CD4-positive, alpha-beta memory T cell (primary cell): ENCODE measurements around the gene PLTP. TPM values are rescaled to one million over a fixed set of nuclear protein-coding genes. Genes with fewer than 3 reads are reported as not detected.

ENCODE experiments used
- polyA plus RNA-seq, 2 donors: library from polyadenylated mRNA; unstranded; fragments of 300-500 nt; fragmentation: Illumina TruSeq; gene quantifications; one replicate each; pipeline ENCODE4 v1.2.3, GENCODE V29; 2021
- total RNA-seq, 2 experiments: library from RNA; stranded (reverse); gene quantifications; one replicate each; pipeline ENCODE4 v1.2.3, GENCODE V29; 2021

Gene PLTP
- total and polyA plus RNA-seq, 4 experiments from 2014 or later = 0.19 to 0.69 (median 0.29) TPM; not detected in 1

Other genes with a start within 250 kb of the PLTP start
- gene WFDC11, start 241.9 kb downstream of the PLTP start, total RNA-seq = not detected
- not detected for gene WFDC11, start 241.9 kb downstream of the PLTP start, polyA plus RNA-seq
- gene WFDC13, start 210.1 kb downstream of the PLTP start, total RNA-seq = not detected
- not detected for gene WFDC13, start 210.1 kb downstream of the PLTP start, polyA plus RNA-seq
- gene WFDC10B, start 207.1 kb downstream of the PLTP start, total RNA-seq = not detected
- not detected for gene WFDC10B, start 207.1 kb downstream of the PLTP start, polyA plus RNA-seq
- gene SPINT4, start 189.8 kb downstream of the PLTP start, total RNA-seq = not detected
- not detected for gene SPINT4, start 189.8 kb downstream of the PLTP start, polyA plus RNA-seq
- gene WFDC3, start 120.3 kb downstream of the PLTP start, total RNA-seq = not detected
- not detected for gene WFDC3, start 120.3 kb downstream of the PLTP start, polyA plus RNA-seq
- 10 to 100 TPM; 18.6 TPM for gene DNTTIP1, start 120.2 kb downstream of the PLTP start, total RNA-seq
- 10 to 100 TPM; 37.3 to 49.9 TPM for gene DNTTIP1, start 120.2 kb downstream of the PLTP start, polyA plus RNA-seq
- gene UBE2C, start 99.5 kb downstream of the PLTP start, total RNA-seq = under 1 TPM; 0.55 to 0.61 TPM
- under 1 TPM in 1 of 2 donors, not detected in 1; 0.36 TPM for gene UBE2C, start 99.5 kb downstream of the PLTP start, polyA plus RNA-seq
- gene TNNC2, start 84.8 kb downstream of the PLTP start, total RNA-seq = not detected
- gene TNNC2, start 84.8 kb downstream of the PLTP start, polyA plus RNA-seq = under 1 TPM; 0.61 to 0.67 TPM
- gene SNX21, start 78.4 kb downstream of the PLTP start, total RNA-seq = 1 to 10 TPM; 2.6 to 3.5 TPM
- 1 to 10 TPM in 1 of 2 donors, under 1 TPM in 1; 0.20 to 1.8 TPM for gene SNX21, start 78.4 kb downstream of the PLTP start, polyA plus RNA-seq
- gene ACOT8, start 54.8 kb downstream of the PLTP start, total RNA-seq = 10 to 100 TPM; 30.6 to 33.4 TPM
- gene ACOT8, start 54.8 kb downstream of the PLTP start, polyA plus RNA-seq = 10 to 100 TPM; 38.0 to 54.3 TPM
- gene ZSWIM3, start 54.5 kb downstream of the PLTP start, total RNA-seq = 1 to 10 TPM; 6.7 to 7.1 TPM
- gene ZSWIM3, start 54.5 kb downstream of the PLTP start, polyA plus RNA-seq = 1 to 10 TPM in 1 of 2 donors, under 1 TPM in 1; 0.77 to 2.5 TPM
- gene ZSWIM1, start 30.9 kb downstream of the PLTP start, total RNA-seq = 10 to 100 TPM; 18.2 to 18.5 TPM
- 1 to 10 TPM in 1 of 2 donors, under 1 TPM in 1; 0.86 to 8.5 TPM for gene ZSWIM1, start 30.9 kb downstream of the PLTP start, polyA plus RNA-seq
- gene SPATA25, start 24.5 kb downstream of the PLTP start, total RNA-seq = 1 to 10 TPM; 2.8 to 4.7 TPM
- under 1 TPM in 1 of 2 donors, not detected in 1; 0.38 TPM for gene SPATA25, start 24.5 kb downstream of the PLTP start, polyA plus RNA-seq
- 1 to 10 TPM; 5.5 to 5.6 TPM for gene NEURL2, start 20.9 kb downstream of the PLTP start, total RNA-seq
- gene NEURL2, start 20.9 kb downstream of the PLTP start, polyA plus RNA-seq = under 1 TPM; 0.29 to 0.75 TPM
- 100 to 1,000 TPM; 102 to 103 TPM for gene CTSA, start 20.8 kb downstream of the PLTP start, total RNA-seq
- 100 to 1,000 TPM; 143 to 165 TPM for gene CTSA, start 20.8 kb downstream of the PLTP start, polyA plus RNA-seq
- gene PCIF1, start 22.5 kb upstream of the PLTP start, total RNA-seq = 10 to 100 TPM; 63.1 to 69.4 TPM
- gene PCIF1, start 22.5 kb upstream of the PLTP start, polyA plus RNA-seq = 10 to 100 TPM; 70.9 to 83.4 TPM
- gene ZNF335, start 60.0 kb upstream of the PLTP start, total RNA-seq = 10 to 100 TPM; 62.5 to 63.2 TPM
- 10 to 100 TPM in 1 of 2 donors, 1 to 10 TPM in 1; 6.4 to 16.5 TPM for gene ZNF335, start 60.0 kb upstream of the PLTP start, polyA plus RNA-seq
- gene MMP9, start 96.8 kb upstream of the PLTP start, total RNA-seq = 10 to 100 TPM; 32.9 to 35.3 TPM
- not detected for gene MMP9, start 96.8 kb upstream of the PLTP start, polyA plus RNA-seq
- gene SLC12A5, start 117.1 kb upstream of the PLTP start, total RNA-seq = not detected
- not detected for gene SLC12A5, start 117.1 kb upstream of the PLTP start, polyA plus RNA-seq
- gene NCOA5, start 177.8 kb upstream of the PLTP start, total RNA-seq = 10 to 100 TPM; 37.8 to 47.2 TPM
- 10 to 100 TPM; 12.8 to 39.4 TPM for gene NCOA5, start 177.8 kb upstream of the PLTP start, polyA plus RNA-seq
- gene CD40, start 206.2 kb upstream of the PLTP start, total RNA-seq = 1 to 10 TPM; 2.5 to 2.9 TPM
- 1 to 10 TPM; 3.1 to 3.7 TPM for gene CD40, start 206.2 kb upstream of the PLTP start, polyA plus RNA-seq